H1 (cell line): Measurements from ENCODE around the gene SPOCD1.

Experiments used
- EZH2 ChIP-seq: fragments of 200-600 bp; sonication (generic); IDR thresholded peaks from 2 replicates; pipeline ENCODE4 v1.7.1; 2012; ENCODE audit warnings: low read depth, mild to moderate bottlenecking, moderate library complexity, low read length, inconsistent platforms; ENCODE audit not compliant: severe bottlenecking
- JUN ChIP-seq: IDR thresholded peaks from 2 replicates; pipeline ENCODE4 v1.6.1; 2011; ENCODE audit warnings: low read depth, mild to moderate bottlenecking, improper control_type of control experiment, low read length
- SP1 ChIP-seq: IDR thresholded peaks from 2 replicates; pipeline ENCODE4 v1.6.1; 2011; ENCODE audit warnings: low read depth, low read length
- TF ChIP-seq, protein P1 (sequence below), 3 experiments: IDR thresholded peaks; 1 replicate in 2 of 3; 2 replicates in 1 of 3; pipeline versions ENCODE4 v1.5.1 to v1.6.1; 2011; ENCODE audit warnings: low read length in 3 of 3, mild to moderate bottlenecking in 3 of 3, inconsistent platforms in 2 of 3, low read depth in 1 of 3, moderate library complexity in 1 of 3; ENCODE audit not compliant: insufficient read depth in 1 of 3; ENCODE audit errors: control extremely low read depth in 1 of 3

DNA sequence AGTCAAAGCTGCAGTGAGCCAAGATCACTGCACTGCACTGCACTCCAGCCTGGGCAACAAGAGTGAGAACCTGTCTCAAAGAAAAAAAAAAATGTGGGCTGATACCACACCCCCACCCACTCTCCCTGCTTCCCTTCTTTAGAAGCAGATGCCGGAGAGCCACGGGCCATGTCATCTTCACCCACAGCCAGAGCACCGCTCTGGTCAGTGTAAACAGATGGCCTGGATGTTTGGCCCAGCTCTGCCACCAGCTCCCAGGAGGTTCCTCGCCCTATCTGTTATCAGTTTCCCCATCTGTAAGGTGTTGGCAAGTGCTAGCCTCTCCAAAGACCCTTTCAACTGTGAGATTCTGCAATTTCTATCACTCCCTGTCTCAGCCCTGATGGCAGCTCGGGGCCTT lies 39.8 kb downstream of the SPOCD1 start:
- TF ChIP-seq SP1, result no peak
- TF ChIP-seq EZH2, result no peak
- TF ChIP-seq, protein P1, sequence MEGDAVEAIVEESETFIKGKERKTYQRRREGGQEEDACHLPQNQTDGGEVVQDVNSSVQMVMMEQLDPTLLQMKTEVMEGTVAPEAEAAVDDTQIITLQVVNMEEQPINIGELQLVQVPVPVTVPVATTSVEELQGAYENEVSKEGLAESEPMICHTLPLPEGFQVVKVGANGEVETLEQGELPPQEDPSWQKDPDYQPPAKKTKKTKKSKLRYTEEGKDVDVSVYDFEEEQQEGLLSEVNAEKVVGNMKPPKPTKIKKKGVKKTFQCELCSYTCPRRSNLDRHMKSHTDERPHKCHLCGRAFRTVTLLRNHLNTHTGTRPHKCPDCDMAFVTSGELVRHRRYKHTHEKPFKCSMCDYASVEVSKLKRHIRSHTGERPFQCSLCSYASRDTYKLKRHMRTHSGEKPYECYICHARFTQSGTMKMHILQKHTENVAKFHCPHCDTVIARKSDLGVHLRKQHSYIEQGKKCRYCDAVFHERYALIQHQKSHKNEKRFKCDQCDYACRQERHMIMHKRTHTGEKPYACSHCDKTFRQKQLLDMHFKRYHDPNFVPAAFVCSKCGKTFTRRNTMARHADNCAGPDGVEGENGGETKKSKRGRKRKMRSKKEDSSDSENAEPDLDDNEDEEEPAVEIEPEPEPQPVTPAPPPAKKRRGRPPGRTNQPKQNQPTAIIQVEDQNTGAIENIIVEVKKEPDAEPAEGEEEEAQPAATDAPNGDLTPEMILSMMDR (IDR thresholded peaks at IDR 0.05; ENCODE audit: control extremely low read depth in 1 of 3, insufficient read depth in 1 of 3, low read depth in 1 of 3, low read length in 3 of 3), result no peak
- no peak for TF ChIP-seq JUN
